GM21423 (cell line): ENCODE measurements around the gene PSMD9.
"Not testable (repeated sequence)": the region's sequence is repeated elsewhere in the genome, so short reads cannot be mapped to it uniquely, and the experiment has no call there.

Experiments
- ATAC-seq: cut with Tn5 transposase; IDR thresholded peaks from one replicate; pipeline ENCODE4 v1.9.1; 2021; ENCODE audit warnings: mild to moderate bottlenecking, moderate library complexity; ENCODE audit not compliant: unreplicated experiment

The PSMD9 gene, protein sequence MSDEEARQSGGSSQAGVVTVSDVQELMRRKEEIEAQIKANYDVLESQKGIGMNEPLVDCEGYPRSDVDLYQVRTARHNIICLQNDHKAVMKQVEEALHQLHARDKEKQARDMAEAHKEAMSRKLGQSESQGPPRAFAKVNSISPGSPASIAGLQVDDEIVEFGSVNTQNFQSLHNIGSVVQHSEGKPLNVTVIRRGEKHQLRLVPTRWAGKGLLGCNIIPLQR

GRCh38 chr12:121888478-121889273, at the start of gene PSMD9:
Gene PSMD9, plus strand, starts transcription at chr12:121888790. Its CDS starts 67 bp downstream, at chr12:121888857.
- peak; percentile 92 for ATAC-seq

GRCh38 chr12:121839106-121839992, 49.2 kb upstream of the PSMD9 start:
- peak; percentile 93 for ATAC-seq

GRCh38 chr12:121839993-121840761, 48.4 kb upstream of the PSMD9 start:
- no peak for ATAC-seq

DNA sequence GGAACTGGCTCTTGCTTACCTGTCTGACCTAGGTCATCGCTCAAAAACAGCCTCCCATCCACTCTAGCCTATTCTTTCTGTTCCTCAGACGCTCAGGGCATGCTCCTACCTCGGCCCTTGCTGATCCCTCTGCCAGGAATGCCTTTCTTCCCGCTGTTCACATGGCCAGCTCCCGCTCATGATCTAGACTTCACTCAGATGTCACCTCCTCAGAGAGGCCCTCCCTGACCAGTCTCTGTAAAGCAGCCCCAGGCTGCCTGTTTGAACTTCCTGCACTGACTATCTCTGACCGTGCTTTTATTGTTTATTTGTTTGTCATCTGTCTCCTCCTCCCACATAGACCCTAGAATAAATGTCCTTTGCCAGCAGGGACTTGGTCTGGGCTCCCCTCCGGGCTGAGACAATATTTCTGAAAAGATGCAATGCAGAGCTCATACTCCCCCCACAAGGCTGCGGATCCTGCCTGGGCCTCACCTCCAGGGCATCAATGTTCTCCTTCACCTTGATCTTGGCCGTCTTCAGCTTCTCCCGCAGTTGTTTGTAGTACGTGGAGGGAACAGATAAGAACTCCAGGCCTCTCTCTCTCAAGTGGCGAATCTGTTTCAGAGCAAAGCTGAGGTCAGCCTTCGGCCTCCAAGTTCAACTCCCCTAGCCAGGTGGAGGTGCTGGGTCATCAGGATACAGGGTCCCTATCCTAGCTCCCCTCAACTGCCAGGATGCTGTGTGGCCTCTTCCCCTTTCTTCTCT, 45.2 kb upstream of the PSMD9 start:
- no peak for ATAC-seq

DNA sequence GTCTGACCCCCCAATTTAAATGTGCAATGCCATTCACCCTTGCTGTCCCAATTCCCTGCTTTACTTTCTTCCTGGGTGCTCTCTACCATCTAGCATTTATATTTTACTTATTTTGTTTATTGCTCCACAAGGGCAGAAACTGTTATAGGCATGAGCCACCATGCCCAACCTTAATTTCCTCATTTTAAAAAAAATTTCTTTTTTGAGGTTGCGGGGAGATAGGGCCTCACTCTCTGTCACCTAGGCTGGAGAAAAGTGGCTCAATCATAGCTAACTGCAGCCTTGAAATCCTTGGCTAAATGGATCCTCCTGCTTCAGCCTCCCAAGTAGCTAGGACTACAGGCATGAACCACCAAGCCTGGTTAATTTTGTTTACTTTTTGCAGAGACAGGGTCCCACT, 42.9 kb upstream of the PSMD9 start:
- ATAC-seq = no peak

DNA sequence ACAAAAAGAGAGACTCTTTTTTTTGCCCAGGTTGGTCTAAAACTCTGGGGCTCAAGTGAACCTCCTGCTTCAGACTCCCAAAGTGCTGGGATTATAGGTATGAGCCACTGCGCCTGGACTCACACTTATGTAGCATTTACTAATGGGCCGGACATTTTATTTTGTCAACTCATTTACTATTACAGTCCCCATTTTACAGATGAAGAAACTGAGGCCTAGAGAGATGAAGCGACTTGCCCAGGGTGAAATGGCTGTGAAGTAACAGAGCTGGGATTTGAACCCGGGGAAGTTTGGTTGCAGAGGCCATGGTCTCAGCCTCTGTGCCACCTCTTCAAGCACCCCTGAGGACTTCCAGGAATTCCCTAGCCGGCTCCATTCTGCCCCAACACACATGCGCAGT, 39.4 kb upstream of the PSMD9 start:
- no peak for ATAC-seq

GRCh38 chr12:121849665-121850064, 38.9 kb upstream of the PSMD9 start:
- ATAC-seq = no peak

- not testable (repeated sequence) for ATAC-seq
Observed at GRCh38 chr12:121852392-121852791, 36.2 kb upstream of the PSMD9 start.

DNA sequence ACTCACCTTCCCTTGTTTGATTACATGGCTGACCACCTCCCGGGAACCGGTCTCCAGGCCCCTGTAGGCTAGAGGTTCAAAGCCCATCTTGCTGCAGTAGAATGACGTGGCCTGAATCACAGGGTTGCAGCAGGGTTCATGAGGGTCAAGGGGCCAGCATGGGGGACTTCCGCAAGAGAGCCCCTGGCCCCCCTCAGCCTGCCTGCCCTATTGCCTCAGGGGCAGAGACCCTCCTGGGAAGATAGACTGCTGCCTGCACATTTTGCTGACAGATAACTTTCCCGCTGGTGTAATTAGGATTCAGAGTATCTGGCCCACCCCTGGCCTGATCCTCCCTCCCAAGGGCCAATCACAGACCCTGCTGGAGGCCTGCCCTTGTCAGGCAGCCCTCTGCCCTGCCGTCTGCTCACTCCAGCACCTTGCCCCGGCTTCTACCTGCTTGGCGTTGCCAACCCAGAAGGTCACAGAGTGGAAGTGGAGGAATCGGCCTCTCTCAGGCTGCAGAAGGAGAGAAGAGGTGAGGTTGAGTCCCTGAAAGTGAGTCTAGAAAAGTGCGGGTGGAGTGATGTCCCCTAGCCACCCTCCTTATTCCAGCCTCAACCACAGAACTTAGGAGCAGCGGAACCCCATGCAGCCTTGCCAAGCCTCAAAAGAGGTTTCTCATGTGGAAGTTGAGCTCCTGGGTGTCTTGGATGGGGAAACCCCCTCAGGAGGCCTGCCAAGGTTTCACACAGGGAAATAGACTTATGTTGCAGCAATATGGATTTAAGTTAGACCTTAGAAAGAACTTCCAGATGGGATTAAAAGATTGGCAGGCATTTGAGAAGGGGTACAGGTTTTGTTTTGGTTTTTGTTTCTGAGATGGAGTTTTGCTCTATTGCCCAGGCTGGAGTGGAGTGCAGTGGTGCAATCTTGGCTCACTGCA, 31.0 kb upstream of the PSMD9 start:
- no peak for ATAC-seq

- ATAC-seq = no peak
Observed at GRCh38 chr12:121858318-121858661, 30.3 kb upstream of the PSMD9 start.

DNA sequence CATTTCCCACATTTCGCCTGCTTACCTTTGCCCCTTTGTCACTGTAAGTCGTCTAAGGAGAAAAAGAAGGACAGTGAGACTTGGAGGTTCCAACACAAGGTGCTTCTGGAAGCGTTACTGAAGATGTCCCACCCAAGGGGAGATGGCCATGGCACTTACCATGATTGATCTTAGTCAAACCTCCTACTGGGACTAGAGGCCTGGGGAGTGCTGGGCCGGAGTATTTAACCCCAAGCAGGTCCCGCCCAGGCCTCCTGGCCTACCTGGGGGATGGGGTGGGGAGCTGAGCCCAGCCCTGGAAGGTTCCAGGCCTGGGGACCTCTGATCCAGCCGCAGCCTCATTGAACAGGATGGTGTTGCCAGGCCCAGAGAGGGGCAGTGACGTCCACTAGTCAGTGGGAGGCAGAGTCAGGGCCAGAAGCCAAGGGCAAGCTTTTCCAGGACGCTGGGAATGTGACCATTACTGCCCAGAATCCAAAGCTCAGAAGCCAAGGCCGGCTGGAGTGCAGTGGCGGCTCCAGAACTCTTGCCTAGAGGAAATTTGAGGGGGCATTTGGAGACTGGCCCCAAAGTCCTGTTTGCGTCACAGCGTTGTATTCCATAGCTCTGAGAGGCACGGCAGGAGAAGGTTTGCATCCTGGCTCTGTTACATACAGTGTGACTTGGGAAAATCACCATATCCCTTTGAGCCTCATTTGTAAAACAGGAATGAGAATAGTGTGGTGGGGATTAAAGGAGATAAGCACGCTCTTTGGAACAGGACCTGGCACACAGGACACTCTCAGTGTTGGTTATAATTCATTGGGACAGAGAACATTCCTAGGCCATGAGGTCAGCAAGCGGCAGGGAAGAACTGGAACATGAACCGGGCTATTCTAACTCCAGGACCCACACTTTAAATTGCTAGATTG, 29.7 kb upstream of the PSMD9 start, which contains the start of gene HPD:
Gene HPD (minus strand): TSS at position 198 of the 911 bp plus-strand sequence. CDS start 36 bp downstream, at position 162.
- ATAC-seq = no peak

DNA sequence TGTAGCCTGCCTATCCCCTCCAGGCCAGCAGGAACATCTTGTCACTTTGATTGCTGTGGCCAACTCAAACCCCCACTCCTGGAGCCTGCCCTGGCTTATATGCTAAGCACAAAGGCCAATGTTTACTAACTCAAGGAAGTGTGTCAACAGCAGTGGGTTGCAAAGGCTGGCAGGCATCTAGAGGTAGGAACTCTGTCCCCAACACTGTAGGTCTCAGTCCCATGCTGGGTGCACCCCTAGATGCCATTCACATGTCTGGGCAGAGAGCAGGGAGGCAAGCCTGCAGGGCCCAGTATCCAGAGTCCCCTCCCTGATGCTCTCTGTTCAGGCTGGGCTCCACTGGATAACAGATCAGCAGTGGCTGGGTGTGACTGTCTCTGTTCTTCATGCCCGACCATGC, 28.3 kb upstream of the PSMD9 start:
- no peak for ATAC-seq

DNA sequence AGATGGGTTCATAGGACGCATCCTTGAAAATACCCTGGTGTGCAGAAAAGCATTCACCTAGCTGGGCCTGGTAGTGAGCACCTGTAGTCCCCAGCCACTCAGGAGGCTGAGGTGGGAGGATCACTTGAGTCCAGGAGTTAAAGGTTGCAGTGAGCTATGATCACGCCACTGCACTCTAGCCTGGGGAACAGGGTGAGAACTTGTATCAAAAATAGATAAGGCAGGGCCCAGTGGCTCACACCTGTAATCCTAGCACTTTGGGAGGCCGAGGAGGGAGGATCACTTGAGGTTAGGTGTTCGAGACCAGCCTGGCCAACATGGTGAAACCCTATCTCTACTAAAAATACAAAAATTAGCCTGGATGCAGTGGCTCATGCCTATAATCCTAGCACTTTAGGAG, 27.9 kb upstream of the PSMD9 start:
- not testable (repeated sequence) for ATAC-seq

DNA sequence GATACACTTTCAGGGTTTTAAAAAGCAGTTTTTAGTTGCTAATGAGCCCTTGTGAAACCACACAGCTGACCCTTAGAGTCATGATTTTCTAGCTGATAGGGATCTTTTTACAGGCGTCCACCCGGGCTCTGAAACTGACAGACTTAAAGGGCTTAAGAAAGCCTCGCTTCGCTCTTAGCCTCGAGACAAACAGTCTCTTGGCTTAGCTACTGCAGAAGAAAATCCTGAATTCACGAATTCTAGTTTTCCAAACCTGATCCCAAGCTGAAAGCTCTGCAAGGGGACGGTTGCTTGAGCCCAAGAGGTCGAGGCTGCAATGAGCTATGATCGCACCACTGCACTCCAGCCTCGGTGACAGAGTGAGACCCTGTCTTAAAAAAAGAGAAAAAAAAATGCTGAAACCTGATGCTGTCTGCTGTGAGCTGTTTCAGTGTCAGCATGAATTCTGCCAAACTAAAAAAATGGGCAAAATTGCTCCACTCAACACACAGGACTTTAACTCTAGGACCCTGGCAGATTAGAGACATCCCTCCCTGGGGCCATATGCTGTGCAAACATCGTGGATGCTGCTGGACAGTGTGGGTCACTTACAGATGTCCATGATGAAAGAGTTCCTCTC, 26.8 kb upstream of the PSMD9 start:
- no peak for ATAC-seq

- no peak for ATAC-seq
Observed at GRCh38 chr12:121866331-121866730, 22.3 kb upstream of the PSMD9 start.

GRCh38 chr12:121869229-121869628, 19.4 kb upstream of the PSMD9 start:
- not testable (repeated sequence) for ATAC-seq

GRCh38 chr12:121871467-121871866, 17.1 kb upstream of the PSMD9 start:
- no peak for ATAC-seq
